NCI-H128 (cell line): ENCODE data around the gene ARAP3.

Experiments
- DNase-seq: peaks from one replicate; lab custom pipeline; 2025; ENCODE audit not compliant: unreplicated experiment; lab: John Stamatoyannopoulos, UW

ARAP3 gene

DNA sequence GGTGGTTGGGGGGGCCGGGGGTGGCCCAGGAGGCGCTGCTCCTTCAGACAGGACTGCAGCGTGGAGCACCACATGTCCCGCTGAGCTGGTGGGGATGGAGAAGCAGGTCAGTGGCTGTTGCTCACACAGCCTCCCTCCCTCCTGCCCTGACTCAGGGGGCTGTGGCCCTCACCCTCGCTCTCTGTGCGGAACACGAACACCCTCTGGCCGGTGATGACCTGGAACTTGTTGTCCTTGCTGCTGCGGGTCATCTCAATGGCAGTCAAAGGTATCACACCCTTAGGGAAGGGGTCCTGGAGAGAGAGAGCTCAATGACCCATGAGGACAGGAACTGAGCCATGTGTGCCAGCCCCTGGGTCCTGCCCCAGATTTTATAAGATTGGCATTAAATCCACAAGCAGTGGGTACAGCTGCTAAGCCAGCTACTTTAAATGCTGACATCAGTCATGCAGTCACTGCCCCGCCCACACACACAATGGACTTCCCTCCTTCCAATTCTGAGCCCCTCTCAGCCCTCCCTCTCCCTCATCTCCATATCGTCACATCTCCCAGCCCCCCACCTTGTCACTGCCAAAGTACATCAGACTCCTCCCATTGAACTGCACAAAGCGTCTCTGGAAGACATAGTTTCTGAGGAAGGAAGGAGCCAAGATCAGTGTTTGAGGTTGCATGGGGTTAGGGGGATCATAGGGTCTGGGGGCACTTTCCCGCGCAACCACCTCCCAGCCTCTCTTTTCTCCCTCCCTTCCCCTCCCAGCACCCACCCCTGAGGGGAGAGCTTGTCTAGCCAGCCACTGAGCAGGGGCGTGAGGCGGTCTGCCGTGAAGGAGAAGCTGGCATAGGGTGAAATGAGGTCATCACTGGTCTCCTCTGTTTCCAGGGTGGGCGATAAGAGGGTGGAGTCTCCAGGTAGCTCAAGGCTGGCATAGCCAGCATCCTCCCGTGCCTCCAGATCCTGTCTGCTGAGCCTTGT is 8.9 kb downstream of the ARAP3 start:
- no peak for DNase-seq

DNA sequence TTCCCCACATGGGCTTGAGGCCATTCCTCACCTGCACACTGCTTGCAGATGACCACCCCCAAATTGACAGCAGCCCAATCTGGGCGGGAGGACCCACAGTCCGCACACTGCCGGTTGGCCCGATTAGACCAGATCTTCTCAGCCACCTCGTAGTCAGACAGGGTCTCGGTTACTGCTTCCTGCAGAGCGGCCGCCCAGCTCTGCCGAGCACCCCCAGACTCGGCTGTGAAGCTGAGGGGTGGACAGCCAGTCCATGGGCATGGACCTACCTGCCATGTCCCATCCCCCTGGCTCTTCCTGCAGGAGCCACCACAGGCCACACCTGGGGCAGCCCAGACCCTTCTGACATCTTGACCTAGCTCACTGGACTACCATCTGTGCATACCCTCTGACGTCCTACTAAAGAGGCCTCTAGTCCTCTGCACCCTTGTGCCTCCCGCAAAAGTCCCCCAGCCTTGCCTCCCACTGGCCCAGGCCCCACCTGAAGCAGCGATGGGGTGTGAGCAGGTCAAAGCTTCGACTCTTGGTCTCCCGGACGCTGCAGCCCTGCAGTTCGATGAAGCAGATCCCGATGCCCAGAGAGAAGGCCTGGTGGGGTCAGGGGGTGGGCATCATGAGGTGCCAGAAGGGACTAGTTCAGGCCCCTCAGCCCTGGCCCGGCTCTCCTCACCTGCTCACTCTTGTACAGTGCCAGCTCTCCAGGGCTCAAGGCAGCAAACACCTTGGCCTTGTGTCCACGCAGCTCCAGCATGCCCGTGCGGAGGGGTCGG is 9.8 kb downstream of the ARAP3 start:
- no peak for DNase-seq

DNA sequence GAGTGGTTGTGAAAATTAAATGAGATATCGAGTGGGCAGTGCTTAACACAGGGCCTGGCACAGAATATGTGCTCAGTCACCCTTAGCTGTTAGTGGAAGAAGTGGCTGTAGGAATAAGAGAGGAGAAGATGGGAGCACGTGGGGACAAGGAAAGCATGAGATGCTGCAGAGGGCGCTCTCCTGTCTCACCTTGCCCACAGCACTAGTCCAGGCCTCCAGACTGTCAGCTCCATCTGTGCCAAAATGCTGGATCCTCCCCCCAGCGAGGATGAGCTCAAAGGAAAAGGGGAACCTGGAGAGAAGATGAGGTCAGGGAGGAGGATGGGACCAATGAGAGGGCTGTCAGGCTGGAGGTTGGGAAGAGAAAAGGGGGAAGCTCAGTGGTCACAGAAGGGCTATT is 12.5 kb downstream of the ARAP3 start:
- no peak for DNase-seq

DNA sequence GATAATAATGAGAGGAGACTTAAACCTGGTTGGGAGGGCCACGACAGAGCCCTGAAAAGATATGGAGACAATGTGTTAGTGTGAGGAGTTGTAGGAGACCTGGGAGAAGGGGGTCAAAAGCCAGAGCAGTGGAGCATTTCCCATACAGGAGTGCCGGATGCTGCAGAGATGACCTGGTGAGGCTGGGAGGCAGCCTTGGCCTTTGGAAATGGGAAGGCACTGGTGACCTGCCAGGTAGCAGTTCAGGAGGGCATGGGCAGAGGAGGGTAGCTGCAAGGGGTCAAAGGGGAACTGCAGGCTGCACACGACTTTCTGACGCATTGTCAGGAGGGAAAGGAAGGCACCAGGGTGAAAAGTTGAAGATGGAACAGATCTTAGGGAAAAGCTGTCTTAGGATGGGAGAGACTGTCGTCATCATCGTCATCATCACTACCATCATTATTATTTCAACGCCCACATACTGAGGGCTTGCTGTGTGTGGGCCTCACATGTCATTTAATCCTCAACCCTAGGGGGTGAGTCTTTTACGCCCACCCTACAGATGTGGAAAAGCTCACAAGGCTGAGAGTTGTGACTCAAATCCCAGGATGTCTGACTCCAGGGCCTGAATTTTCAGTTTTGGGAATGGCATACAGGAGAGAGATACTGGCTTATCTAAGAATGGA is 13.3 kb downstream of the ARAP3 start:
- DNase-seq, result no peak

DNA sequence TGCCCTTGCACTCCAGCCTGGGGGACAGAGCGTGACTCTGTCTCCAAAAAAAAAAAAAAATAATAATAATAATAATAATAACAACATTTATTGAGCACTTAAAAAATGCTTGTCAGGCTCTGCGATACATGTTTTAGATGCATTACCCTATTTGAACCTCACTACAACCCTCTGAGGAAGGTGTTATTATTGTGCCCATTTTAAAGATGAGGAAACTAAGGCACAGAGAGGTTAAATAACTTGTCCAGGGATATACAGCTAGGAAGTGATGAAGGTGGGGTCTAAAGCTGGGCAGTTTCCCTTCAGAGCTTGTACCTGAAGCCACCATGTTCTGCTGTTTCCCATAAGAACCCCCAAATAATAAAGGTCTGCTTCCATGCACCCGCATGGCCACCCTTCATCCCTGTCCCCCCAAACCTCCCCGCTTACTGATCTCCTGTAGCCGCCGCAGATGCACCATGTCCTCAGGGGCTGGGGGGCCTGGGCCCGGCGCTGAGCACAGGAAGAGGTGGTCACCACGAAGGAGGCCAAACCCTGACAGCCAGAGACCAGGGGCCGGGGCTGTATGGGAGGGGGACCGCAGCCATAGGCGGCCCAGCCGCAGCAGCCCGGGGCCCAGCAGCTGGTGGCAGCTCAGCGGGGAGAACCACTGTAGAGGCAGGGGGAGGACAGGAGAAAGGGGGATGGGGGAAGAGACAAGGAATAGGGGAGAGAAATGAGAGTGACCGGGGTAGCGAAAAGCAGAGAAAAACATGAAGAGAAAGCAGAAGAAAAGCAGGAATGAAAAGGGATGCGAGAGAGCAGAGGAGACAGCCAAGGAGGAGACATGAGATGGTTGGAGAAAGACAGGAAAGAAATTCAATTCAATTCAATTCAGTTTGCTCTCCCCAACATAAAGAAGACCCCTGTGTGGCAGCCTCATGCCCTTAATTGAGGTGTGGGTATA is 15.8 kb downstream of the ARAP3 start:
- DNase-seq, result no peak

DNA sequence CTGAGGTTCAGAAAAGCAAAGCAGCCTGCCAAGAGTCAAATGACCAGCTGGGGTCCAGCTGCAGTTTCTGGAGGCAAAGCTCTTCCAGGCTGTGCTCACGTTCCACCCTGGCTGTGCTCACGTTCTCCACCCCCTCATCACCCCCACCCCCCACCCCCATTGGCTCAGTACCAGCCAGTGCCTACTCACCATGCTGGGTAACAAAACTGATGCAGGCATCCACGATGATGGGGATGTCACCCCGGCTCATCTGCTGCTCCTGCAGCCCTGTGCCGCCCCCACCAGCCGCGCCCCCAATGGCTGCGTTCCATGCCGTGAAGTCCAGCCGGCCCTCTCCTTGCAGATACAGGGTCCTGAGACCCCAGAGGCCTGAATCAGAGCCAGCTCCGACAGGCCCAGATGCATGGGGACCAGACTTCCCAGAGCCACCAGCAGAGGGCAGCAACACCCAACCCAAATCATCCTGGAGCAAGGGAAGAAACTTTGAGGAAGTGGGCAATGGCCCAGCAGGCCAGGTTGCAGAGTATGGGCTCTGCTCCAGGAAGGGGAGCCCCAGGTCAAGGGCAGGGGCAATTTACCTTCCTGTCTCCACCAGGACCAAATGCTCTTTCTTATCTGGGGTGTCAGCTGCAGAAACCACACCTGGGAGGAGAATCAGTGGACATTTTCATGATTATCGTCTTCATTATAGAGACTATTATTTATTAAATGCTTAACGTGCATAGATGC is 17.1 kb downstream of the ARAP3 start:
- DNase-seq, result peak; percentile 22

DNA sequence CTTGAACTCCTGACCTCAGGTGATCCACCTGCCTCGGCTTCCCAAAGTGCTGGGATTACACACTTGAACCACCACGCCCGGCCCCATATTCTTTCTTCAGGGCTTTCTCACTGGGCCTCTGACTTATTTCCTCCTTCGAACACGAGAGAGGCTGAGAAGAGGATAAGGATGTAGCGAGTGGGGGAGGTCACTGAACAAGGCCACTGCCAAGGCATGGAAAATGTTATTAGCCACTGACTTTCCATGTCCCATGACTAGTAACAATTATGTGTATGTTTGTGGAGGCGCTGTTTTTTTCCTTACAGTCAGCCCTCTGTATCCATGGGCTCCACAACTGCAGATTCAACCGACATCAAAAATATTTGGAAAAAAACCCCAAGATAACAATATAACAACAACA is 18.5 kb downstream of the ARAP3 start:
- no peak for DNase-seq

DNA sequence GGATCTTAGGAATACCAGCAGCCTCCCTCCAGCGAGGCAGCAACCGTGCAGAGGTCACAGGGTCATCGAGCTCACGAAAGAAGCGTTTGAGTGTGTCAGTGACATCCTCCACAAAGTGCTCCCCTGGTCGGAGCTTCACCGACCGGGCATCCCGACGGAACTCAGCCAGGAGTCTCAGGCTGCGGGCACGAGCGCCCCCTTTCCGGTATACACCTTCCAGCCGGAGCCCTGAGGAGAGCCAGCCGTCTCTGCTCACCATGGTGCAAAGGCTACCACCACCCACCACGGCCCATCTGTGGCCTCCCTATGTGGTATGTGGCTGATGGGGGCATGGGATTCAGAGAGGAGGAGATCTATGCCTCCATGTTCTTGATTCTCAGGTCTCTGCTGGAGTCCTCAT is 20.0 kb downstream of the ARAP3 start:
- DNase-seq, result no peak

DNA sequence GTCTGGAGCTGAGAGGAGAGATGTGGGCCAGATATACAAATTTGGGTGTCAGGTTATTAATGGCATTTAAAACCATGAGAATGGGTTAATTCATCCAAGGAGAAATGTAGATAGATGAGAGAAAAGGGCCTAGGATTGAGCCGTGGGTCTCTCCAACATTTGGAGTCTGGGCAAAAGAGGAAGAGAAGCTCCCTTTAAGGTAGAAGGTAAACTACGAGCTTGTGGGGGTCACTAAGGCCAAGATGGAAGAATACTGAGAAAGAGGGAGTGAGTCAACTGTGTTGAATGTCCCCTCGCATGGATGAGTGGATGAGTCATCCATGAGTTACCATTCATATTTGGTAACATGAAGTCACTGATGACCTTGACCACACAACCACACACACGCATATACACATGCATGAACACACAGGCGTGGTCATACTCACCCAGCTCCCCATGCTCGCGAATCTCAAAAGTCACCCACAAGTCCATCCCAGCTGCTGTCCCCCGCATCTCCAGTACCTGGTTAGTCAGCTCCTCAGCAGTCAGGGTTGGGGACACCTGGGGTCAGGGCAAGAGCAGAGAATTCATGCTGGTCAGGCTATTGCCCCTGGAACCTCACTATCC is 24.0 kb downstream of the ARAP3 start:
- no peak for DNase-seq

DNA sequence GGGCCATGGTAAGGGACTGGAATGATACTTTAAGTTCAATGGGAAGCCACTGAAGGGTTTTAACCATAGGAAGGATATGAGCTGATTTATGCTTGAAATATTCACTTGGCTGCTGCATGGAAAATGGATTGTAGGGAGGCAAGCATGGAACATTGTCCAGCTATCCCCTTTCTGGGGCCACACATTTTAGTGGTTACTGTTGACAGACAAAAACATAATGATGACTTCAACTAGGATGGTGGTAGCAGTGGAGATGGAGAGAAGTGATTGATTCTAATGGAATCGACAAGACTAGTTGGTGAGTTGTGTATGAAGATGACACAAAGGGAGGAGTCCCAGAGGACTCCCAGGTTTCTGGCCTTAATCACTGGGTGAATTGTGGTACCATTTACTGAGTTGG is 24.6 kb downstream of the ARAP3 start:
- DNase-seq, result no peak

DNA sequence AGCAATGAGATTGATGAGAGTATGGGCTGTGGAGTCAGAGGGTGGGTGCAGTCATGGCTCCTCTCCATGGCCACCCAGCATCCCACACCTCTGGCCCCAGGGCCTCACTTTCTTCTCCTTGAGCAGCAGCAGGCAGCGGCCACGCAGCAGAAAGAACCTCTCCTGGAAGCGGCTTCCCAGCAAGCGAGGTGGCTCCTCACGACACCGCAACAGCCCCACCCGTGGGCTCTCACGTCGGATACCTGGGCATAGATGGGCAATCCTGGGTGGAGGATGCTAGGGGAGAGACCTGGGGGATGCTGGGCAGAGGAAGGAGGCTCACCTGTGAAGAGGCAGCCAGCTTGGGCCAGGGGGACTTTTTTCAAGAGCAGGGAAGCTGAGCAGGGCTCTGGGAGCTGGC is 25.6 kb downstream of the ARAP3 start:
- DNase-seq, result no peak

DNA sequence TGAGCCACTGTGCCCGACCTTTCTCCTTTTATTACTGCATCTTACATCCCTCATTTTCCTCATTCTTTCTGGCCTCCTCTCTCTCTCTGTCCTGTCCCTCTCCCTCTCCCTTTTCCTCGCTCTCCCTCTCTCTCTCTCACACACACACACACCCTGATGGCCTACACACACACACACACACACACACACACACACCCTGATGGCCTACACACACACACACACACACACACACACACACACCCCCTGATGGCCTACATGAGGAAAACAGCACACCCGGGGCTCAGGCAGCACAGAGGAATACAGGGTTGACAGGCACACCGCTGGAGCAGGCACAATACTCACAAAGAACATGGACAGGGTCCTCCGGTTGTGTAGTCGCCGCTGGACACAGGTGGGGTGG is 27.0 kb downstream of the ARAP3 start:
- DNase-seq, result no peak

DNA sequence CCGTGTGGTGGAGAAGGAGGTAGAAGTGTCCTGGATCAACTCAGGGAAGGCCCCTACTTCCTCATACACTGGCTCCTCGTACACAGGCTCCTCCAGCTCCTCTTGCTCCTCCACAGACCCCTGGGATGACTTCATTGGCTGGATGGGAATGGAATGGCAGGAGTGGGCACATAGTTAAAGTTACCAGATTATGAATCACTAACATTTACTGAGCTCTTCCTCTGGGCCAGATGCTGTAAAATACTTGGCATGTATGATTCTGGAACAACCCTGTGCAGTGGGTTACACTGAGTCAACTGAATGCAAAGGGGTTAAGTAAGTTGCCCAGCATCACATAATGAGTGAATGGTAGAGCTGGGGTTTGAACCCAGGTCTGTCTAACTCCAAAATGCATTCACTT is 27.7 kb downstream of the ARAP3 start:
- no peak for DNase-seq

DNA sequence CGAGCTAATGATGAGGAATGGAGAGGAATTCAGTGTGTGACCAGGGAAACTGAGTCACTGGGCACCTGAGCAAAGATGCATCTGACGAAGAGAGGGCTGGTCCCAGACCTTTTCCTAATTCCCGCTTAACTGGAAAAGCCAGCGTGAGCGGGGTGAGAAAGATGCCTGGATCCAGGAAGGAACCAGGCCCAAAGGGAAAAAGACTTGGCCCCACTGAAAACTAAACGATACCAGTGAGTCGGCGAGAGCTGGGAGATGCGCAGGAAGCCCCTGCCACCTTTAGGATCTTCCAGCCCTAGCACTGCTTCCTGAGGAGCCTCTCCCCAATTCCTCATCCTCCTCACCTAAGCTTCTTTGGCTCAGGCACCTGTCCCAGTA is 30.3 kb downstream of the ARAP3 start:
- no peak for DNase-seq

DNA sequence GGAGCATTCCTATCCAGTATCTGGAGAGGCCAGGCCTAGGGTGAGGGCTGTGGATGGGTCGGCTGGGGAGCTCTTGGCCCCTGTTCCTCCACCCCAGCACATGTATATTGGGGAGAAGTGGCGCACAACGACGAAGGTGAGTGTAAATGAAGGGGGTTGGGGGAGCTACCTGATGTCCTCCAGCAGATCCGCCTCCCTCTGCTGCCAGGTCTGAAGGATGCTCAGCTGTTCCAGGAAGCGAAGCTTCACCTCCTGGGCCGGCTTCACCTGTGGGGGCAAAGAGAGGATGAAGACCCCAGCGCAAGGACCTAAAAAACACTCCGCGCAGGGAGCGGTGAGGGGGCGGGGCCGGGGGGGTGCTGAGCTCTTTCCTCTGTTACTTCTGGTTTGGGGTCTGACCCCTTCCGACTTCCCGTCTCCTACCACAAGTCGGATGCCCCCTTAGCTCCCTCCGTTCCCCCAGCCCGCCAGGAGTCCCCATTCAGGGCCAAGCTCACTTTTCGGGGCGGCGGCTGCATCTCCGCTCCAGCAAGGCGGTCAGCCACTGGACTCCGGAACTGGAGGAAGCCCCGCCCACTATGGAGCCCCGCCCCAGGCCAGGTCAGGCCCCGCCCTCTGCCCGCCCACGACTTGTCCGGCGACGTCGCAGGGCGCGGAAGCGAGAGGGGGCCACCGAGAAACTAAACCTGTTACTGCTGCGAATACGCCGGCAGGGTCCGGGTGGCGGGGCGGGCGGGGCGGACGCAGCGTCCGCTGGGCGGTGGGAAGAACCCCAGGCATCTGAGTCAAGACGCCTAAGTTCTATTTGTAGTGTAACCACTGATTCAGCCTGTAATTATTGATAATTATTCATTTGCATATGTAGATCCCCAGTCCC is 30.9 kb downstream of the ARAP3 start, which contains the start of gene FCHSD1:
TSS of gene FCHSD1 (minus strand) at position 568 of the 877 bp plus-strand sequence. CDS start at position 518, 50 bp downstream.
- no peak for DNase-seq

DNA sequence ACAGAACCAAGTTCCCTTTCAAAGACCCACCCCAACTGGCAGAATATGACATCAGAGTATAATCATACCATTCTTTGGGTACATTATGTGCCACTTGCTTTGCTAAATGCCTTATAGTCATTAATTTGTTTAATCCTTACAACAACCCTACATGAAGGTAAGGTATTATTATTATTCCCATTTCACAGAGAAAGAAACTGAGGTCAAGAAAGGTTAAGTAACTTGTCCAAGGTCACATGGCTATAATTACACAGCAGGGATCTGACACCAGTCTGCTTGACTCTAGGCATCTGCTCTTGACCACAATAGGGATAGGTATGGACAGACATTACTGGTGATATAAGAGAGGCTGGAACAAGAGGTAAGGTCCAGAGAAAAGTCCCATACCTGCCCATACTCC is 32.1 kb downstream of the ARAP3 start:
- DNase-seq, result no peak

DNA sequence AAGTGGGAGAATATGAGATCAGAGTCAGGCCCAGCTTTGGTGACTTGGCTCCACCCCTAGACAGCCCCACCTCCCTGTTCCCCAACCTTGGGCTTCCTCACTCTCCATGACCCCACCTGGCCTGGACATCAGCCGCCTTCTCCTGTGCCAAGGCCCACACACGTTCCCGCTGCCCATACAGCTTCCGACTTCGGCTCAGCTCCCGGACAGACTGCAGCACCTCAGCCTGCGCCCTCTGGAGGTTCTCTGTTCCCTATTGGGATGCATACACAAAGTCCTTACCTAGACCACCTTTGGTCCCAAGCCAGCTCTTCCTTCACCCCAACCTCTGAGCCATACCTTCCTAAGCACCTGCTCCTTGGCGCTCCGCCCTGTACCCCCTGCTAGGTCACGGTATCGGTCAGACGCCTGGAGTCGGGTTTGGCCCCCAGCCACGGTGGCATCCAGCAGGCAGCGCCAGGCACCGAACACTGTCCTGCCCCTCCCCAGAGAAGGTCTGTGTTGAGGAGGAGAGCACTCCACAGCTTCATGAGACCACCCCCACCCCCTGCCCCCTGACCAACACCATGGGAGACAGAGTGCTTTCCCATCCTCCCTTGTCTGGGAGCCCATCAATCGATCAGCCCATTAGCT is 32.9 kb downstream of the ARAP3 start:
- no peak for DNase-seq

DNA sequence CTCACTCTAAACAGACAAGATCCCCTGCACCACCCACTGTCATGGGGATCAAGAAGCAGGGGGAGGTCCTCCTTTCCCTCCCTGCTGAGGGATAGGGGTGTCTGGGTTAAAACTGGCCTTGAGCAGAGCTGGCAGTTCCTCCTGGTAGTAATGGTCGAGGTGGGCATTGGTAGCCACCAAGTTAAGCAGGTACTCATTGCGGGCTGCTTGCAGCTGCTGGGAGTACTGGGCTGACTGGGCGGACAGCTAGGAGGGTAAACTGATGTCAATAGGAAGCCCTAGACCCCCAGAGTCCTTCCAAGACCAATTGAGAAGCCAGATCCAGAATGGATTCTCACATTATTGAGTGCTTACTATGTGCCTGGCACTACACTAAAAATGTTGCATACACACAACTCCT is 34.2 kb downstream of the ARAP3 start:
- no peak for DNase-seq
